GM12878 (cell line): ENCODE data around the gene PDIK1L. TPM values are rescaled to one million over a fixed set of nuclear protein-coding genes. Genes with fewer than 3 reads are reported as not detected.

Experiments
- ATAC-seq: fragments of 200-7000 bp; cut with Tn5 transposase; 3 replicates; pipeline ENCODE4 v1.9.1; 2020; ENCODE audit warnings: mild to moderate bottlenecking, moderate library complexity
- BruUV-seq: library from RNA; stranded (reverse); fragments of 400-500 nt; replicated peaks from 2 replicates; lab custom pipeline; 2021; lab: Mats Ljungman, UMichigan
- CTCF ChIA-PET: fragments of 300-600 bp; sonication (Branson Sonifier 250); formaldehyde crosslinking; extraction: SDS; loops from one replicate; lab custom pipeline; 2021; ENCODE audit warnings: inconsistent platforms; lab: Yijun Ruan, JAX
- POLR2A ChIA-PET: fragments of 350-600 bp; formaldehyde crosslinking; extraction: SDS; loops from one replicate; lab custom pipeline; 2021; ENCODE audit warnings: inconsistent platforms; lab: Charles Lee
- RAD21 ChIA-PET: fragments of 300-600 bp; sonication (Branson Sonifier 250); formaldehyde crosslinking; loops from one replicate; lab custom pipeline; 2023; ENCODE audit warnings: antibody characterized with exemption; ENCODE audit not compliant: unreplicated experiment; lab: Charles Lee
- SMC1A ChIA-PET: fragments of 300-600 bp; sonication (Branson Sonifier 250); formaldehyde crosslinking; loops from one replicate; lab custom pipeline; 2023; ENCODE audit not compliant: unreplicated experiment, uncharacterized antibody; lab: Charles Lee
- DNase-seq: peaks from one replicate; pipeline ENCODE4 v3.0.0-alpha.2; 2011; ENCODE audit warnings: low read depth, low spot score
- FAIRE-seq: peaks from 3 replicates; lab custom pipeline; 2011; peaks lifted over from hg19 to GRCh38; lab: Jason Lieb, UNC
- H2AFZ ChIP-seq: 2 replicates; pipeline ENCODE4 v1.6.0; 2011; ENCODE audit warnings: low read depth, low read length, control low read depth; ENCODE audit not compliant: control insufficient read depth
- H3K27ac ChIP-seq: 2 replicates; pipeline ENCODE4 v1.5.1; 2011; ENCODE audit warnings: control low read depth; ENCODE audit not compliant: control insufficient read depth, insufficient read depth
- H3K27me3 ChIP-seq, 2 experiments: replicated peaks in 1 of 2; 2 replicates each; pipeline versions ENCODE4 v1.6.0 to v1.6.1; 2011; ENCODE audit warnings: low read length in 1 of 2; ENCODE audit not compliant: control insufficient read depth in 2 of 2, insufficient read depth in 2 of 2
- H3K36me3 ChIP-seq, 2 experiments: 2 replicates each; pipeline ENCODE4 v1.5.1; 2011; ENCODE audit warnings: low read length in 1 of 2; ENCODE audit not compliant: control insufficient read depth in 2 of 2, insufficient read depth in 2 of 2
- H3K4me1 ChIP-seq: 2 replicates; pipeline ENCODE4 v1.6.1; 2011; ENCODE audit warnings: mild to moderate bottlenecking, low read length, moderate library complexity, mixed read lengths; ENCODE audit not compliant: control insufficient read depth, insufficient read depth
- H3K4me2 ChIP-seq: 2 replicates; pipeline ENCODE4 v1.6.0; 2011; ENCODE audit warnings: control low read depth; ENCODE audit not compliant: control insufficient read depth, insufficient read depth
- H3K4me3 ChIP-seq: fragments of 200-600 bp; sonication (generic); 2 replicates; pipeline ENCODE4 v1.5.1; 2016
- H3K79me2 ChIP-seq: 2 replicates; pipeline ENCODE4 v1.6.0; 2011; ENCODE audit warnings: low read length; ENCODE audit not compliant: control insufficient read depth, insufficient read depth
- H3K9ac ChIP-seq: 2 replicates; pipeline ENCODE4 v1.8.0; 2011; ENCODE audit warnings: low read length, control low read depth, mixed read lengths; ENCODE audit not compliant: control insufficient read depth, insufficient read depth
- H3K9me3 ChIP-seq: replicated peaks from 3 replicates; pipeline ENCODE4 v1.5.1; 2011; ENCODE audit warnings: mild to moderate bottlenecking, low read length; ENCODE audit not compliant: control insufficient read depth, insufficient read depth
- H4K20me1 ChIP-seq: 2 replicates; pipeline ENCODE4 v1.6.0; 2011; ENCODE audit not compliant: control insufficient read depth, insufficient read depth
- MEF2A ChIP-seq: IDR thresholded peaks from 2 replicates; pipeline ENCODE4 v1.6.1; 2011; ENCODE audit warnings: low read depth, mild to moderate bottlenecking, low read length, moderate library complexity; ENCODE audit not compliant: insufficient read depth
- MTA2 ChIP-seq: fragments of 450-650 bp; IDR thresholded peaks from 2 replicates; pipeline ENCODE4 v1.6.1; 2016; ENCODE audit warnings: low read depth, mild to moderate bottlenecking, moderate library complexity
- NR2C1 ChIP-seq: fragments of 450-650 bp; IDR thresholded peaks from 2 replicates; pipeline ENCODE4 v1.6.1; 2017; ENCODE audit warnings: antibody characterized with exemption, mild to moderate bottlenecking, moderate library complexity
- WGBS: methylation state at CpG from one replicate; pipeline ENCODE4 v1.1.6; 2016; ENCODE audit warnings: low lambda C conversion rate; ENCODE audit not compliant: insufficient replicate concordance, insufficient coverage; ENCODE audit errors: missing lambda C conversion rate; 5-methylcytosine and 5-hydroxymethylcytosine counted together
- in situ Hi-C: fragments of 300-500 bp; cut with MboI; formaldehyde crosslinking; loops from 9 replicates; pipeline ENCODE4 v1.14.3; 2018; ENCODE audit warnings: mixed read lengths
- intact Hi-C: fragments of 100-400 bp; cut with micrococcal nuclease; formaldehyde crosslinking; loops from one replicate; pipeline ENCODE4 v1.14.2; 2022; ENCODE audit not compliant: unreplicated experiment
- polyA plus RNA-seq, 11 experiments: library from polyadenylated mRNA; depleted of rRNA in 4 of 11; unstranded in 6 of 11; stranded (reverse) in 5 of 11; fragments of >200 nt; fragmentation: Nextera tagmentation in 4 of 11; fragmentation: Illumina TruSeq in 1 of 11; extraction: Ambion mirVana in 4 of 11; extraction: Trizol in 1 of 11; gene quantifications; 1 replicate in 1 of 11; 2 replicates in 10 of 11; pipeline versions ENCODE4 v1.2.1 to v1.2.3, GENCODE V29; 2011 to 2016; ENCODE audit warnings: inconsistent platforms in 2 of 11, missing spikeins in 2 of 11, low read depth in 1 of 11
- total RNA-seq, 4 experiments: library from RNA; depleted of rRNA in 3 of 4; stranded (reverse); fragments of >200 nt in 3 of 4; fragmentation: Illumina TruSeq in 1 of 4; extraction: Trizol in 1 of 4; gene quantifications; 2 replicates each; pipeline versions ENCODE4 v1.2.1 to v1.2.3, GENCODE V29; 2013 to 2021

Gene PDIK1L
- total and polyA plus RNA-seq, 10 of the 15 experiments (the other 5 are each of a cell fraction or from before 2014, with no cell fraction given) = 4.0 to 15.9 (median 10.5) TPM

DNA sequence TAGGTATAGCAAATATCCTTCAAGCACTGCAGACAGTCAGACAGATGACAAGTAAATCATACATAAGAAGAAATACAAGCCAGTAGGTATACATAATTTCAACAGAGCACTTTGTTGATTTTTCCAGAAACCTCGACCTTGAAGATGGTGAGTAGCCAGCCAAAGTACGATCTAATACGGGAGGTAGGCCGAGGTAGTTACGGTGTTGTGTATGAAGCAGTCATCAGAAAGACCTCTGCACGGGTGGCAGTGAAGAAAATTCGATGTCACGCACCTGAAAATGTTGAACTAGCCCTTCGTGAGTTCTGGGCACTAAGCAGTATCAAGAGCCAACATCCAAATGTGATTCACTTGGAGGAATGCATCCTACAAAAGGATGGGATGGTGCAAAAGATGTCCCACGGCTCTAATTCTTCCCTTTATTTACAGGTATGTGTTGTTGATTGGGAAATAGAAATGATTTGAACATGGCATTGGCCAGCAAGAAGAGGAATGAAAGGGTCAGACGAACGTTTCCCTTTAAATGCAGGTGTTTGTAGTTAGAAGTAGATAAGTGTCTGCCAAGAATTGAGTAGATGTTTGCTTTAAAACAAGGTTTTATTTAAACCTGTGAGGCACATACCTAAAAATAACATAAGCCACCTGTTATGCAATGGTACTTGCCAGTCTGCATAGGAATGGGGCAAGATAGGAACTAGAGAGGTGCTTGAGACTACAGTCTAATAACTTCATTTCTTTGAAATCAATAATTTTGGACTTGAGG is 2.7 kb downstream of the PDIK1L start:
- DNase-seq = no peak
- intact Hi-C loops = no loop called here

DNA sequence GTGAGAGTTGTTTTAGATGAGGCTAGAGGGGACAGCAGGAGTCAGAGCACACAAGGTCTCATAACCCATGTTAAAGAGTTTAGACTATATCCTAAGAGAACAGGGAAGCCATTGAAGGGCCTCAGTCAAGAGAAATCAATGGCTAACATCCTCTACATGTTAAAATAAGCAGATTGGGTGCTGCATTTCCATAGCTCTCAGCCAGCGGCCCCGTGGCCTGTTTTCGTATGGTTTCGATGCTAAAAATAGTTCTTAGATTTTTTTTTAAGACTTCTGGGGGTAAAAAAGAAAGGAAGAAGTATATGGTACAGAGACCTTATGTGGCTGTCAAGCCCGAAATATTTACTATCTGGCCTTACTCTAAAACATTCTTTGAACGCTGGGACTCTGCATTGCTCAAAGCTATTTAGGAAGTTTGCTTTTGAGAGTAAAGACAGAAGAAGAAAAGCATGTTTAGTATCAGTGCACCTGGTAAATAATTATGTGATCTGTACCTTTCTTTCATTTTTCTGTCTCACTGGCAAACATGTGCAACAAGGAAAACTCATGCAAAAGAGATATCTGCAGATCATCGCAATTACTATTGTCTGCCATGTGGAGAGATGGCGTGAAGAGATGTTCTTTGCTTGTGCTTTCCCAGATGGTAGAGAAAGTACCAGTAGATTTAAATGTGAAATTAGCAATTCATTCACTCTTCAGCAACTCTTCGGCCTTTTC is 8.4 kb downstream of the PDIK1L start:
- no peak for DNase-seq
- H3K4me1 ChIP-seq = no peaks in the 10 kb centered on the region; the same call in 1 of the 2 replicates
- no peaks in the 10 kb centered on the region for H3K9me3 ChIP-seq
- peak; percentile 24; the same call in 1 of the 3 replicates for ATAC-seq
- no peaks in the 10 kb centered on the region; the same call in 1 of the 2 replicates for H3K79me2 ChIP-seq
- ChIA-PET POLR2A (no interaction called here), CTCF (interaction anchor here (0.7 to 1.4 kb wide), 4 partner anchors 25 to 297 kb away, joined by 3 to 5 read pairs (median 4); partner anchors contain the start of gene ZNF593), SMC1A (interaction anchor here (1.0 to 2.5 kb wide), 2 partner anchors 10 to 25 kb away, joined by 4 to 5 read pairs; no protein-coding TSS in a partner anchor), RAD21 (no interaction called here)
- H2AFZ ChIP-seq = no peak overlapping the region; the same call in 1 of the 2 replicates
- H4K20me1 ChIP-seq = no peaks in the 10 kb centered on the region
- intact Hi-C loops (no loop called here), in situ Hi-C loops (no loop called here)
- H3K4me3 ChIP-seq = no peak overlapping the region
- peaks cover 0 to 6% of the 10 kb centered on the region in 2 experiments; a peak in 1 of 4 replicates for H3K36me3 ChIP-seq
- H3K4me2 ChIP-seq = peak overlapping the region; percentile 36
- TF ChIP-seq MTA2 (no peak), MEF2A (peak; percentile 55; the same call in 1 of the 2 replicates)
- peak overlapping the region; percentile 58 for H3K27ac ChIP-seq
- no peak overlapping the region for H3K9ac ChIP-seq
- no peak for FAIRE-seq
- no peaks in the 10 kb centered on the region for H3K27me3 ChIP-seq
- no TSS peak for BruUV-seq
- WGBS = 45% methylated on average over 9 of the region's 9 CpGs

More for the DNA sequence above, 2.7 kb downstream of the PDIK1L start:
- CTCF ChIA-PET = interaction anchor here (0.7 to 3.1 kb wide), 4 partner anchors 11 to 55 kb away, joined by 3 to 24 read pairs (median 14); partner anchors contain the start of gene ZNF593
- BruUV-seq = no TSS peak
- SMC1A ChIA-PET = interaction anchor here (0.5 to 3.3 kb wide), 8 partner anchors 9 to 678 kb away, joined by 3 to 21 read pairs (median 5); partner anchors contain the start of gene CEP85
- TF ChIP-seq NR2C1 = no peak
- Histone ChIP-seq H3K27ac (peak overlapping the region; percentile 33), H3K4me2 (peak overlapping the region; percentile 41), H4K20me1 (no peaks in the 10 kb centered on the region), H3K4me1 (peaks cover 12% of the 10 kb centered on the region), H3K9ac (no peak overlapping the region), H3K27me3 (no peaks in the 10 kb centered on the region), H3K36me3 (no peaks in the 10 kb centered on the region), H3K9me3 (no peaks in the 10 kb centered on the region), H3K79me2 (peaks cover 18% of the 10 kb centered on the region), H2AFZ (no peak overlapping the region), H3K4me3 (no peak overlapping the region)
- no peak for FAIRE-seq
- 96% methylated on average over 12 of the region's 12 CpGs for WGBS
- POLR2A ChIA-PET = interaction anchor here (0.5 to 1.4 kb wide), 3 partner anchors 9 to 669 kb away, joined by 3 to 4 read pairs (median 3); partner anchors contain the start of gene DHDDS
- no peak for ATAC-seq
- RAD21 ChIA-PET = interaction anchor here (2.1 to 3.4 kb wide), 2 partner anchors 12 to 31 kb away, joined by 10 to 19 read pairs; no protein-coding TSS in a partner anchor
- in situ Hi-C loops = no loop called here
